ENCODE measurements around the gene SPCS1.
A peak's percentile ranks its signal among the peaks of the same experiment; 100 is the strongest.

SPCS1 gene

GRCh38 chr3:52733256-52733891, 27.5 kb downstream of the SPCS1 start:
- DNase-seq, result no peak

GRCh38 chr3:52739730-52740129, 33.8 kb downstream of the SPCS1 start:
- DNase-seq, result no peak

- DNase-seq, result peak; percentile 53
These were observed 36.6 kb downstream of the SPCS1 start for GRCh38 chr3:52742418-52743041.

- DNase-seq, result no peak
These were observed 37.2 kb downstream of the SPCS1 start for GRCh38 chr3:52743152-52743551.

GRCh38 chr3:52743721-52744120, 37.8 kb downstream of the SPCS1 start:
- no peak for DNase-seq

- DNase-seq, result peak; percentile 83
These were observed 46.2 kb downstream of the SPCS1 start for GRCh38 chr3:52752045-52752660.

GRCh38 chr3:52754373-52754772, 48.5 kb downstream of the SPCS1 start:
- DNase-seq, result no peak

GRCh38 chr3:52756141-52756540, 50.2 kb downstream of the SPCS1 start:
- no peak for DNase-seq
